ENCODE measurements around the gene FAM241A.
"Not testable (repeated sequence)": the region's sequence is repeated elsewhere in the genome, so short reads cannot be mapped to it uniquely, and the experiment has no call there.

Gene FAM241A

GRCh38 chr4:112196461-112196860 lies 51.2 kb downstream of the FAM241A start:
- Histone ChIP-seq H3K9me3 (no peaks in the 10 kb centered on the region), H3K4me3 (ENCODE audit: low read depth in 1 of 2, low read length in 1 of 2) (no peak overlapping the region)
- no peak for TF ChIP-seq CTCF (IDR thresholded peaks at IDR 0.05)

GRCh38 chr4:112199041-112199440 lies 53.8 kb downstream of the FAM241A start:
- H3K4me1 ChIP-seq (ENCODE audit: control insufficient read depth in 1 of 2, insufficient read depth in 1 of 2, low read depth in 1 of 2, low read length in 1 of 2): no peaks in the 10 kb centered on the region
- no peak overlapping the region for H3K27ac ChIP-seq
- no peaks in the 10 kb centered on the region for H3K27me3 ChIP-seq
- no peaks in the 10 kb centered on the region for H3K36me3 ChIP-seq
- H3K4me3 ChIP-seq (ENCODE audit: low read depth in 1 of 2, low read length in 1 of 2): no peak overlapping the region
- no peaks in the 10 kb centered on the region for H3K9me3 ChIP-seq
- no peak for TF ChIP-seq CTCF (IDR thresholded peaks at IDR 0.05)

More at GRCh38 chr4:112196461-112196860, 51.2 kb downstream of the FAM241A start:
- no peaks in the 10 kb centered on the region for H3K36me3 ChIP-seq
- no peaks in the 10 kb centered on the region for H3K4me1 ChIP-seq (ENCODE audit: control insufficient read depth in 1 of 2, insufficient read depth in 1 of 2, low read depth in 1 of 2, low read length in 1 of 2)
- H3K27ac ChIP-seq: no peak overlapping the region
- no peaks in the 10 kb centered on the region for H3K27me3 ChIP-seq

GRCh38 chr4:112201915-112202505 lies 56.8 kb downstream of the FAM241A start:
- TF ChIP-seq CTCF (IDR thresholded peaks at IDR 0.05): no peak
- Histone ChIP-seq H3K4me3 (ENCODE audit: low read depth in 1 of 2, low read length in 1 of 2) (no peak overlapping the region), H3K9me3 (no peaks in the 10 kb centered on the region), H3K36me3 (no peaks in the 10 kb centered on the region), H3K4me1 (ENCODE audit: control insufficient read depth in 1 of 2, insufficient read depth in 1 of 2, low read depth in 1 of 2, low read length in 1 of 2) (no peaks in the 10 kb centered on the region), H3K27ac (no peak overlapping the region), H3K27me3 (no peaks in the 10 kb centered on the region)

- H3K36me3 ChIP-seq: no peaks in the 10 kb centered on the region
- H3K27ac ChIP-seq: no peak overlapping the region
- no peaks in the 10 kb centered on the region for H3K4me1 ChIP-seq (ENCODE audit: control insufficient read depth in 1 of 2, insufficient read depth in 1 of 2, low read depth in 1 of 2, low read length in 1 of 2)
- no peak overlapping the region for H3K4me3 ChIP-seq (ENCODE audit: low read depth in 1 of 2, low read length in 1 of 2)
- no peaks in the 10 kb centered on the region for H3K27me3 ChIP-seq
- H3K9me3 ChIP-seq: no peaks in the 10 kb centered on the region
- no peak for TF ChIP-seq CTCF (IDR thresholded peaks at IDR 0.05)
Observed at GRCh38 chr4:112203593-112203992, 58.3 kb downstream of the FAM241A start.

GRCh38 chr4:112206431-112206830 lies 61.2 kb downstream of the FAM241A start:
- H3K9me3 ChIP-seq: no peaks in the 10 kb centered on the region
- no peaks in the 10 kb centered on the region for H3K36me3 ChIP-seq

GRCh38 chr4:112208137-112209095 lies 63.2 kb downstream of the FAM241A start:
- not testable (repeated sequence) for H3K27ac ChIP-seq; H3K9me3 ChIP-seq; H3K4me1 ChIP-seq (ENCODE audit: control insufficient read depth in 1 of 2, insufficient read depth in 1 of 2, low read depth in 1 of 2, low read length in 1 of 2); H3K36me3 ChIP-seq; H3K27me3 ChIP-seq; H3K4me3 ChIP-seq (ENCODE audit: low read depth in 1 of 2, low read length in 1 of 2)

More at GRCh38 chr4:112206431-112206830, 61.2 kb downstream of the FAM241A start:
- Histone ChIP-seq H3K27me3 (no peaks in the 10 kb centered on the region), H3K4me1 (ENCODE audit: control insufficient read depth in 1 of 2, insufficient read depth in 1 of 2, low read depth in 1 of 2, low read length in 1 of 2) (no peaks in the 10 kb centered on the region), H3K4me3 (ENCODE audit: low read depth in 1 of 2, low read length in 1 of 2) (no peak overlapping the region), H3K27ac (no peak overlapping the region)
- no peak for TF ChIP-seq CTCF (IDR thresholded peaks at IDR 0.05)
